H7 (cell line): ENCODE data around the gene CLIC5. TPM values are rescaled to one million over a fixed set of nuclear protein-coding genes. Genes with fewer than 3 reads are reported as not detected.
A peak's percentile ranks its signal among the peaks of the same experiment; 100 is the strongest.

Experiments used
- DNase-seq: peaks from one replicate; pipeline ENCODE4 v3.0.0; 2012
- H3K27me3 ChIP-seq: 2 replicates; pipeline ENCODE4 v1.6.0; 2011; ENCODE audit warnings: mild to moderate bottlenecking, low read length; ENCODE audit not compliant: control insufficient read depth, insufficient read depth
- H3K36me3 ChIP-seq: replicated peaks from 2 replicates; pipeline ENCODE4 v1.5.1; 2011; ENCODE audit warnings: low read length; ENCODE audit not compliant: control insufficient read depth, insufficient read depth
- H3K4me3 ChIP-seq: 2 replicates; pipeline ENCODE4 v1.5.1; 2011; ENCODE audit warnings: low read depth, mild to moderate bottlenecking, control low read depth, low read length, moderate library complexity; ENCODE audit not compliant: insufficient read depth
- total RNA-seq: library from RNA; depleted of rRNA; stranded (reverse); fragments of >200 nt; shearing (Covaris generic); gene quantifications from 2 replicates; pipeline ENCODE4 v1.2.3, GENCODE V29; 2014

The CLIC5 gene
- total RNA-seq, 1 experiment from 2014 or later: 0.45 TPM

GRCh38 chr6:45991189-45991588 lies 24.5 kb downstream of the CLIC5 start:
- H3K27me3 ChIP-seq: no peaks in the 10 kb centered on the region

GRCh38 chr6:45990162-45990561 lies 25.5 kb downstream of the CLIC5 start:
- Histone ChIP-seq H3K36me3 (no peaks in the 10 kb centered on the region), H3K4me3 (no peak overlapping the region), H3K27me3 (no peaks in the 10 kb centered on the region)
- no peak for DNase-seq

More at GRCh38 chr6:45991189-45991588, 24.5 kb downstream of the CLIC5 start:
- Histone ChIP-seq H3K4me3 (no peak overlapping the region), H3K36me3 (no peaks in the 10 kb centered on the region)
- peak; percentile 21 for DNase-seq

GRCh38 chr6:45988635-45989034 lies 27.0 kb downstream of the CLIC5 start:
- H3K27me3 ChIP-seq: no peaks in the 10 kb centered on the region
- H3K4me3 ChIP-seq: no peak overlapping the region
- H3K36me3 ChIP-seq: no peaks in the 10 kb centered on the region
- DNase-seq: no peak

- H3K27me3 ChIP-seq: no peaks in the 10 kb centered on the region
- DNase-seq: no peak
- no peak overlapping the region for H3K4me3 ChIP-seq
- no peaks in the 10 kb centered on the region for H3K36me3 ChIP-seq
Measured at GRCh38 chr6:45987856-45988255, 27.8 kb downstream of the CLIC5 start.

GRCh38 chr6:45986746-45987274 lies 28.9 kb downstream of the CLIC5 start:
- no peak for DNase-seq
- H3K4me3 ChIP-seq: no peak overlapping the region
- no peaks in the 10 kb centered on the region for H3K36me3 ChIP-seq
- no peaks in the 10 kb centered on the region for H3K27me3 ChIP-seq

- Histone ChIP-seq H3K27me3 (no peaks in the 10 kb centered on the region), H3K36me3 (no peaks in the 10 kb centered on the region), H3K4me3 (no peak overlapping the region)
- DNase-seq: no peak
Measured at GRCh38 chr6:45984788-45985425, 30.8 kb downstream of the CLIC5 start.

GRCh38 chr6:45984347-45984746 lies 31.3 kb downstream of the CLIC5 start:
- no peaks in the 10 kb centered on the region for H3K36me3 ChIP-seq
- H3K27me3 ChIP-seq: no peaks in the 10 kb centered on the region
- H3K4me3 ChIP-seq: no peak overlapping the region
- no peak for DNase-seq

GRCh38 chr6:45983062-45983461 lies 32.6 kb downstream of the CLIC5 start:
- no peak for DNase-seq
- no peaks in the 10 kb centered on the region for H3K27me3 ChIP-seq
- no peak overlapping the region for H3K4me3 ChIP-seq
- H3K36me3 ChIP-seq: no peaks in the 10 kb centered on the region

GRCh38 chr6:45982280-45983036 lies 33.2 kb downstream of the CLIC5 start:
- Histone ChIP-seq H3K4me3 (no peak overlapping the region), H3K27me3 (no peaks in the 10 kb centered on the region), H3K36me3 (no peaks in the 10 kb centered on the region)
- DNase-seq: no peak

- Histone ChIP-seq H3K27me3 (no peaks in the 10 kb centered on the region), H3K4me3 (no peak overlapping the region), H3K36me3 (no peaks in the 10 kb centered on the region)
- no peak for DNase-seq
Measured at GRCh38 chr6:45981046-45981445, 34.6 kb downstream of the CLIC5 start.

GRCh38 chr6:45979311-45979710 lies 36.3 kb downstream of the CLIC5 start:
- Histone ChIP-seq H3K36me3 (no peaks in the 10 kb centered on the region), H3K27me3 (no peaks in the 10 kb centered on the region), H3K4me3 (no peak overlapping the region)
- DNase-seq: no peak

- DNase-seq: no peak
- H3K27me3 ChIP-seq: no peaks in the 10 kb centered on the region
- no peaks in the 10 kb centered on the region for H3K36me3 ChIP-seq
- no peak overlapping the region for H3K4me3 ChIP-seq
Measured at GRCh38 chr6:45974596-45974995, 41.1 kb downstream of the CLIC5 start.

- H3K27me3 ChIP-seq: no peaks in the 10 kb centered on the region
- no peaks in the 10 kb centered on the region for H3K36me3 ChIP-seq
- H3K4me3 ChIP-seq: no peak overlapping the region
- no peak for DNase-seq
Measured at GRCh38 chr6:45972795-45973503, 42.7 kb downstream of the CLIC5 start.

- no peaks in the 10 kb centered on the region for H3K36me3 ChIP-seq
- no peak for DNase-seq
- H3K4me3 ChIP-seq: no peak overlapping the region
- H3K27me3 ChIP-seq: no peaks in the 10 kb centered on the region
Measured at GRCh38 chr6:45971287-45971686, 44.4 kb downstream of the CLIC5 start.

GRCh38 chr6:45970326-45970725 lies 45.3 kb downstream of the CLIC5 start:
- no peaks in the 10 kb centered on the region for H3K36me3 ChIP-seq
- DNase-seq: no peak
- H3K4me3 ChIP-seq: no peak overlapping the region
- H3K27me3 ChIP-seq: no peaks in the 10 kb centered on the region
